NCI-H187 (cell line): ENCODE results near the gene TOR4A.
"Not testable (repeated sequence)": the region's sequence is repeated elsewhere in the genome, so short reads cannot be mapped to it uniquely, and the experiment has no call there.

ENCODE experiments used
- DNase-seq, 2 experiments: peaks; one replicate each; lab custom pipeline; 2025; lab: John Stamatoyannopoulos, UW

The TOR4A gene

GRCh38 chr9:137239541-137240200, 37.9 kb upstream of the TOR4A start:
- not testable (repeated sequence) for DNase-seq

GRCh38 chr9:137240318-137240840, 37.1 kb upstream of the TOR4A start:
- DNase-seq: no peak

DNA sequence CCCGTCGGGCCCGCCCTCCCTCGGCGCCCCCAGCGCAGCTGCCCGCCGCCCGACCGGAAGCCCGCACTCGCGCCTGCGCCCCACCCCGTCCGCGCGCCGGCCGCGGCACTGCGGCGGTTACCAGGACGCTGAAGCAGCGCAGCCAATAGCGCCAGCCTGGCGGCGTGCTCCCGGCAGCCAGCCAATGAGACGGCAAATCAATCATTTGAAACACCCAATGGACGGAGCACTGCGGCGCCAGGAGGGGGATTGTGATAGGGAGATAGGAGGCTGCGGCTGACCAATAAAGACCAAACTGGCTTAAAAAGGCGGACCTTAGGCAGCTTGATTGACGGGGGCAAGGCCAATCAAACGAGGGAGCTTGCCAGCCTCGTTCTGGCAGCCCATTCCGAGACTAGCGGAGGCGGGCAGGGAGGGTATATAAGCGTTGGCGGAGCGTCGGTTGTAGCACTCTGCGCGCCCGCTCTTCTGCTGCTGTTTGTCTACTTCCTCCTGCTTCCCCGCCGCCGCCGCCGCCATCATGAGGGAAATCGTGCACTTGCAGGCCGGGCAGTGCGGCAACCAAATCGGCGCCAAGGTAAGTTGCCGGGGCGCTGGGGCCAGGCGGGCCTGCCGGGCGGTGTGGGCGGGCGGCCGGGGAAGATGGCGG, 36.6 kb upstream of the TOR4A start, which contains the start of gene TUBB4B:
TUBB4B (plus strand) TSS at position 447 of the 649 bp plus-strand sequence; CDS start at position 521, 74 bp downstream.
- peak; percentile 95 to 97 for DNase-seq

DNA sequence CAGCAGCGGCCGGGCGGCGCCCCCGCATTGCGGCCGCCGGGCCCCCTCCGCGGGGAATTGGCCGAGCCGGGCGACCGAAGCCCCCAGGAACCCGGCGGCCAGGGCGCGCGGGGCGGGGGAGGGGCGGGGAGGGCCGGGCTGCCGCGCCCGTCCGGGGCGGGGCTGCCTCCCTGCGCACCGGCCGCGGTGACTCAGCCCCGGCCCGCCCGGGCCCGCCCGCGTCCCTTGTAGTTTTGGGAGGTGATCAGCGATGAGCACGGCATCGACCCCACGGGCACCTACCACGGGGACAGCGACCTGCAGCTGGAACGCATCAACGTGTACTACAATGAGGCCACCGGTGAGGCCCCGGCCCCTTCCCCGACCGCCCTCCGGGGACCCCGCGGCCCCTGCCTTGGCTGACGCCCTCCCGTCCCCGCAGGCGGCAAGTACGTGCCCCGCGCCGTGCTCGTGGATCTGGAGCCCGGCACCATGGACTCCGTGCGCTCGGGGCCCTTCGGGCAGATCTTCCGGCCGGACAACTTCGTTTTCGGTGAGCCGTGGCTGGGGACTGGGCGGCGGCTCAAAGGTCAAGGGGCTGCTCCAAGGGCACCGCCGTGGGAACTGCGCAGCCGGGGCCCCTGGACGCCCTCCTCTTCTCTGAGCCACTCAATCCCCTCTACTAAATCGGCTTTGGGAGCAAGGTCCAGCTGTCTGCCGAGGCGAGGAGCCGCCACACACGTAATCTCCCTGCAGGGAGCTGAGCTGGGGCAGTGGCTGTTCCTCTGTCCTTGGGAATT, 35.8 kb upstream of the TOR4A start:
- no peak for DNase-seq

DNA sequence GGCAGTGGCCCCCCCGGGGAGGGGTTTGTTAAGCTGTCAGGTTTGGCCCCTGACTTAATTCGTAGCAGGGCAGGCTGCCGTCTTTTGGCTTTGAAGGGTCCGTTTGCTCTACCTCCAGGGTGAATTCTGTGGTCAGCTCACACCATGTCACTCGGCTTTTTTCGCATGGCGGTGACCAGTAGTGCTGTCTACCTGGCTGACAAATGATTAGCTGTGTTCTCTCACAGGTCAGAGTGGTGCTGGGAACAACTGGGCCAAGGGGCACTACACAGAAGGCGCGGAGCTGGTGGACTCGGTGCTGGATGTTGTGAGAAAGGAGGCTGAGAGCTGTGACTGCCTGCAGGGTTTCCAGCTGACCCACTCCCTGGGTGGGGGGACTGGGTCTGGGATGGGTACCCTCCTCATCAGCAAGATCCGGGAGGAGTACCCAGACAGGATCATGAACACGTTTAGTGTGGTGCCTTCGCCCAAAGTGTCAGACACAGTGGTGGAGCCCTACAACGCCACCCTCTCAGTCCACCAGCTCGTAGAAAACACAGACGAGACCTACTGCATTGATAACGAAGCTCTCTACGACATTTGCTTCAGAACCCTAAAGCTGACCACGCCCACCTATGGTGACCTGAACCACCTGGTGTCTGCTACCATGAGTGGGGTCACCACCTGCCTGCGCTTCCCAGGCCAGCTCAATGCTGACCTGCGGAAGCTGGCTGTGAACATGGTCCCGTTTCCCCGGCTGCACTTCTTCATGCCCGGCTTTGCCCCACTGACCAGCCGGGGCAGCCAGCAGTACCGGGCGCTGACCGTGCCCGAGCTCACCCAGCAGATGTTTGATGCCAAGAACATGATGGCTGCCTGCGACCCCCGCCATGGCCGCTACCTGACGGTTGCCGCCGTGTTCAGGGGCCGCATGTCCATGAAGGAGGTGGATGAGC, 35.0 kb upstream of the TOR4A start:
- no peak for DNase-seq

DNA sequence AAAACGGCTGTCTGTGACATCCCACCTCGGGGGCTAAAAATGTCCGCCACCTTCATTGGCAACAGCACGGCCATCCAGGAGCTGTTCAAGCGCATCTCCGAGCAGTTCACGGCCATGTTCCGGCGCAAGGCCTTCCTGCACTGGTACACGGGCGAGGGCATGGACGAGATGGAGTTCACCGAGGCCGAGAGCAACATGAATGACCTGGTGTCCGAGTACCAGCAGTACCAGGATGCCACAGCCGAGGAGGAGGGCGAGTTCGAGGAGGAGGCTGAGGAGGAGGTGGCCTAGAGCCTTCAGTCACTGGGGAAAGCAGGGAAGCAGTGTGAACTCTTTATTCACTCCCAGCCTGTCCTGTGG, 34.3 kb upstream of the TOR4A start:
- DNase-seq: not testable (repeated sequence)

DNA sequence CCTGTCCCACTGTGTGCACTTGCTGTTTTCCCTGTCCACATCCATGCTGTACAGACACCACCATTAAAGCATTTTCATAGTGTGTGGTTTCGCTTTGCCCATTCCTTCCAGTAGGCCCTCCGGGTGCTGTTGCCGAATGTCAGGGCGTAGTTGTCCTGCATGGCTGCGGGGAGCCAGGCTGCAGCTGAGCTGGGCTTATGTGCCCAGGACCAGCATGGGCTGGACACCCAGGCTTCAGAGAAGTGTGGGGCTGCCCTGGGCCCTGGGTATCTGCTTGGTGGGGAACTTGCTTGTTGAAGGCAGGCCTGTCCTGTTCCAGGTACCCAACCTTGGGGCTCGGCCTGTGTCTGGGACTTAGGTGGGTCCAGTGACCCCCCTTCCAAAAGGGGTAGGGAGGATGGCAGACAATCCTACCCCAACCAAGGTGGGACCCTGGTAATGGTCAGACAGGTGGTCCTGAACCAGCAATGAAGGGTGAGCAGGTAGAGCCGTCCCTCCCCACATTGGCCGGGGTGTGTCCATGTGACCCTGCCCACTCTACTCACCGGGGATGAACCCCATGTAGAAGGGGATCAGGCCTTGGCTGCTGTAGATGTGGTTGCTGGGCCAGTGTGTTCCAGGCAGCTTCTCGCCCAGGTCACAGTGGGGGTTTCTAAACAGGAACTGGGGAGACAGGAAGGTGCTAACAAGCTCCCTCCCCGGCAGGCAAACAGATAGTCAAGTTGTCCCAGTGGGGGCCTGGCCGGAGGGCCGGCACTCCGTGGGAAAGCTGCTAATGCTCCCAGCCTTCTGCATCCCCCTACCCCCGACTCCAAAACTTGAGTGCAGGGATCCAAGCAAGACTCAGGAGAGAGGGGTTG, 33.7 kb upstream of the TOR4A start:
- DNase-seq: no peak

- DNase-seq: no peak
Measured at GRCh38 chr9:137244486-137245449, 32.8 kb upstream of the TOR4A start.

- DNase-seq: no peak
Measured at GRCh38 chr9:137245450-137246421, 31.8 kb upstream of the TOR4A start.

DNA sequence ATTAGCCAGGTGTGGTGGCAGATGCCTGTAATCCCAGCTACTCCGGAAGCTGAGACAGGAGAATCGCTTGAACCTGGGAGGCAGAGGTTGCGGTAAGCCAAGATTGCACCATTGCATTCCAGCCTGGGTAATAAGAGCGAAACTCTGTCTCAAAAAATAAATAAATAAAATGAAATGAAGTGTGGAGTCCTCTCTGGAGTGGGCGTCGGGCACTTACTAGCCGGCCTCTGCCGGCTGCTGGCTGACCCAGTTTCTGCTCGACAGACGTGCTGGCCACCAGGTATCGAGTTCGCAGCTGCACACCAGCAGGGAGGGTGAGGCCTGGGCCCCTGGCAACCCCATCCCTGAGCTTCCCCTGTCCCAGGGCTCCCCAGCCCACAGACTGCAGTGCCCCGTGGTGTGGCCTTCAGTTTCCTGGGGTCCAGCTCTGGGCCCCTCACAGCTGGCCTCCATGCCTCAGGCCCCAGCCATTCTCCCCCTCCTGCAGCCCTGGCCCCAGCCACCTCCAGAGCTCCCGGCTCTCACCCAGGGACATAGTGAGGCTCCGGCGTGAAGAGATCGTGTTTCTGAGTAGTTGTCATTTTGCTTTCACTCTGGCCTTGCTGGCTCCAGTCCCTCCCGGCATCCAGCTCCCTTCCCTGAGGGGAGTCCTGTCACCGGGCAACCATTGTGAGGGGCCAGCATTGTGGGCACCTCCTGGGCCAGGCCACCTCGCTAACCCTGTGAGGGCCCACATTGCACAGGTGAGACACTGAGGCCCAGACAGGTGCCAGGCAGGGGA, 30.2 kb upstream of the TOR4A start:
- no peak for DNase-seq

DNA sequence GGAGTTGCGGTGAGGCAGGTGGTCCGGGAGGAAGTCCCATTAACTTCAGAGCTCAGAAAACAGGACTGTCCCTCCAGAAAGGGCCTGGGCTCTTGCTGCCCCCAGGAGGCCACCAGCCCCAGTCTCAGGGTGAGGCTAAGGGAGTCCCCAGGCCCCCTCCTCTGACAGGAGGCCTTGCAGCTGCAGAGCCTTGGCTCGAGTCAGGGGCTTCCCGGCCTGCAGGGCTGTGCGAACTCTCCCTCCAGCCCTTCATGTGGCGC, 29.7 kb upstream of the TOR4A start:
- DNase-seq: no peak

- no peak for DNase-seq
Measured at GRCh38 chr9:137250329-137251193, 27.0 kb upstream of the TOR4A start.

- DNase-seq: no peak
Measured at GRCh38 chr9:137251194-137251461, 26.4 kb upstream of the TOR4A start, which contains the start of gene STPG3. STPG3 (plus strand) TSS chr9:137251286; CDS start chr9:137251287, 1 bp downstream.

DNA sequence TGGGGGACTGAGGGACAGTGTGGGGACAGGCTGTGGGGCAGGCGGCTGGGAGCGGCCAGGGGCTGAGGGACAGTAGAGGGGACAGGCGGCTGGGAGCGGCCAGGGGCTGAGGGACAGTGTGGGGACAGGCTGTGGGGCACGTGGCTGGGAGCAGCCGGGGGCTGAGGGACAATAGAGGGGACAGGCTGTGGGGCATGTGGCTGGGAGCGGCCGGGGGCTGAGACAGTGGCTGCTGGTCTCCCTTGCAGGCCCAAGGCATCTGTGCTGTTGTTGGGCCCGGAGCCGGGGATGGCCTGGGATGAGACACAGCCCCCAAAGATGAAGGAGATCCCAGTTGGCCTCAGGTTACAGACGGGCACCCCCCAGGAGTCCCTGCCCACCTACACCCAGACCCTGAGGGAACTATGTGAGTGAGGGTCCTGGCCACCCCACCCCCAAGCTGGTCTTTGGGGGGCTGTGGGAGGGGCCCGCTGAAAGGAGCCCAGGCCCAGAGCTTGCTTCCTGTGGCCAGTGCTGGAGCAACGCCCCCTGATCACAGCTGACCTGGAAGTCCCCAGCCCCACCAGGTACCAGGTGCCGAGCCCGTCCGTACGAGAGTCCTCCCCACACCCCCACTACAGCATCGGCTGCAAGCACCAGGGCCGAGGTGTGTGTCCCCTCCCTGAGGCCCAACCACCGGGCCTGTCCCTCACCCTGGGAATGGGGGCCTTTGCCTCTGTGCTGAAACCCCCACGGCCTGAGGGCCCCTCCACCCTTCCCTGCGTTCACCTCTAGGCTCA, 25.8 kb upstream of the TOR4A start:
- no peak for DNase-seq

- DNase-seq: no peak
Measured at GRCh38 chr9:137252555-137253506, 24.7 kb upstream of the TOR4A start.
